ENCODE data around the gene STAG1. TPM values are rescaled to one million over a fixed set of nuclear protein-coding genes. Genes with fewer than 3 reads are reported as not detected.
"Not testable (repeated sequence)": the region's sequence is repeated elsewhere in the genome, so short reads cannot be mapped to it uniquely, and the experiment has no call there.

Gene STAG1
- total and polyA plus RNA-seq, 9 of the 15 experiments (the other 6 are each of a cell fraction or from before 2014, with no cell fraction given), result 2.7 to 17.7 (median 8.8) TPM

DNA sequence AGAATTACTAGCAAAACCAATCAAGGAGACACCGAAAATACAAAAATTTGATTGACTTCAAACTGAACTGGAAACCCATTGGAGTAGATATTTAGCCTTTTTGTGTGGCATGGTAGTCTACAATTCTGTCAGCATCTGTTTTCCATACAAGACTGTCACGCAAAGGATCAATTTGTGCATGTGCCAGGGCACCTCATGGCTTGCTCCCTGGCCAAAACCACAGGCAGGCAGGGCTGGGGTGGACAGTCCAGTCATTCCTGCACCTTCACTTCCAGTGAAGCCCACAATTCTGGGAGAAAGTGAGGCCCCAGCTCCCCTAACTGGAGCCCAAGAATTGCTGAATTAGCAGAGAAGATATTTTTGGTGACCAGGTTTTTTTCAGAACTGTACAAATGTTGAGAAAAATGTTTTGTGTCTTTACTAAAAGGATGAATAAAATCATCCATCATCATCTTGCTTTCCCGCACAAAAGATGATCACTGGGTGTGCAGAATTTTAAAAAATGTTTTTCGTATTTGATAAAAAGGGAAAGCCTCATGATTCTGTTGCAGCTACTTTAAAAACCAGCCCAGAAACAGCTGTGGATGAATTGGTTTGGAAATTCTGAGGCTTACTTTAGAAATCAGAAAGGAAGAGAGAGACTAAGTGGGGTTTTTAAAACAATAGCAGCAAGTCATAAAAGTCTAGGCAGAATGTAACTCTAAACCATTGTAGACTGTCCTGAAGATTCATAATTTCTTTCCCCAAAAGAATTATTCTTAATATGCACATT lies 415.7 kb downstream of the STAG1 start (continued):
- TF ChIP-seq SLC30A9 (CRISPR knock-in tag; IDR thresholded peaks at IDR 0.05) (no peak), SAFB2 (IDR thresholded peaks at IDR 0.05; ENCODE audit: borderline replicate concordance, low read depth, low read length, severe bottlenecking) (no peak)
- TF ChIP-seq, protein P1, sequence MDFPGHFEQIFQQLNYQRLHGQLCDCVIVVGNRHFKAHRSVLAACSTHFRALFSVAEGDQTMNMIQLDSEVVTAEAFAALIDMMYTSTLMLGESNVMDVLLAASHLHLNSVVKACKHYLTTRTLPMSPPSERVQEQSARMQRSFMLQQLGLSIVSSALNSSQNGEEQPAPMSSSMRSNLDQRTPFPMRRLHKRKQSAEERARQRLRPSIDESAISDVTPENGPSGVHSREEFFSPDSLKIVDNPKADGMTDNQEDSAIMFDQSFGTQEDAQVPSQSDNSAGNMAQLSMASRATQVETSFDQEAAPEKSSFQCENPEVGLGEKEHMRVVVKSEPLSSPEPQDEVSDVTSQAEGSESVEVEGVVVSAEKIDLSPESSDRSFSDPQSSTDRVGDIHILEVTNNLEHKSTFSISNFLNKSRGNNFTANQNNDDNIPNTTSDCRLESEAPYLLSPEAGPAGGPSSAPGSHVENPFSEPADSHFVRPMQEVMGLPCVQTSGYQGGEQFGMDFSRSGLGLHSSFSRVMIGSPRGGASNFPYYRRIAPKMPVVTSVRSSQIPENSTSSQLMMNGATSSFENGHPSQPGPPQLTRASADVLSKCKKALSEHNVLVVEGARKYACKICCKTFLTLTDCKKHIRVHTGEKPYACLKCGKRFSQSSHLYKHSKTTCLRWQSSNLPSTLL (IDR thresholded peaks at IDR 0.05), result no peak

GRCh38 chr3:136334726-136335125 lies 417.5 kb downstream of the STAG1 start:
- H3K27me3 ChIP-seq (ENCODE audit: control insufficient read depth in 2 of 2, insufficient read depth in 2 of 2, low read length in 2 of 2); in situ Hi-C loops (cut with MboI); FAIRE-seq; DNase-seq (ENCODE audit: extremely low read depth in 1 of 4, low spot score in 3 of 4); H4K20me1 ChIP-seq (replicated peaks; ENCODE audit: control insufficient read depth, insufficient read depth, low read length); H3K27ac ChIP-seq (ENCODE audit: extremely low read depth, low read depth, low read length); H3K9ac ChIP-seq (ENCODE audit: insufficient read depth in 1 of 2, low read depth in 2 of 2, low read length in 2 of 2); H3K9me1 ChIP-seq (ENCODE audit: control insufficient read depth, insufficient read depth, low read length); intact Hi-C loops (cut with micrococcal nuclease); ATAC-seq; BruUV-seq (replicated peaks); H3K4me2 ChIP-seq (ENCODE audit: insufficient read depth, low read length); H3K9me3 ChIP-seq (replicated peaks; ENCODE audit: control insufficient read depth, insufficient read depth, low read depth, low read length); H3K79me2 ChIP-seq (ENCODE audit: control insufficient read depth, insufficient read depth, low read length); H3K4me3 ChIP-seq; CTCF ChIA-PET (ENCODE audit: low intra/inter-chr PET ratio); H2AFZ ChIP-seq (ENCODE audit: low read depth, low read length); H3K4me1 ChIP-seq (replicated peaks in 1 of 2; ENCODE audit: control insufficient read depth in 2 of 2, insufficient read depth in 2 of 2, low read length in 2 of 2): not testable (repeated sequence)
- peaks cover 64% of the 10 kb centered on the region; the same call in 2 of the 3 replicates for H3K36me3 ChIP-seq (ENCODE audit: control insufficient read depth, insufficient read depth, low read length)
- 86% methylated on average over 1 of the region's 6 CpGs for WGBS (ENCODE audit: insufficient coverage, low coverage, missing lambda C conversion rate)
- POLR2A ChIA-PET, result interaction anchor here (0.5 to 0.6 kb wide), 2 partner anchors 42 to 421 kb away, joined by 3 read pairs; no protein-coding TSS in a partner anchor

All from K562 (cell line).